Activated CD4-positive, CD25-positive, alpha-beta regulatory T cell treated with anti-CD3 and anti-CD28 coated beads, Interleukin-2, amount 50 U/mL, for 24 hours (primary cell): Measurements from ENCODE around the gene GTPBP4.
"Not testable (repeated sequence)": the region's sequence is repeated elsewhere in the genome, so short reads cannot be mapped to it uniquely, and the experiment has no call there.

ENCODE experiments used
- ATAC-seq, 2 donors: fragments of 150-1000 bp; cut with Tn5 transposase; one replicate each; pipeline ENCODE4 v1.10.0; 2021; ENCODE audit warnings: mild to moderate bottlenecking in 1 of 2, moderate library complexity in 1 of 2

GTPBP4 gene

GRCh38 chr10:1034758-1035157 is 46.5 kb downstream of the GTPBP4 start:
- no peak for ATAC-seq

DNA sequence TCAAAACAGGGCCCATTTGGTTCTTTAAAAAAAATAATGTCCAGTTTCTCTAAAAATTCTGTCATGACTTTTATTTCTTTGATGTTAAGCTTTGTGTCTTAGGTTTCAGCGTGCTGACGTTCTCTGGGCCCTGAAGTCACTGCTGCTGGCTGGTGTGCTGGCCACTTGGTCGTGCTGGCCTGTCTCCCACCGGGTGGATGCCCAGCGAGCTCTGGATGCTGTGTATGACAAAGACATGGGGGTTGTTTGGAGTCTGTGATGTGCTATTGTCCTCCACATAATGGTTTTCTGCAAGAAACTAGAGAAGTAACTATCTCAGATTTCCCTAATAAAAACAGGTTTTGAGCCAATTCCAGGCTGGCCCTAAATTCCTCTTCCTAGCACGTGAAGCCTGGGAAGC is 47.0 kb downstream of the GTPBP4 start:
- ATAC-seq: no peak

DNA sequence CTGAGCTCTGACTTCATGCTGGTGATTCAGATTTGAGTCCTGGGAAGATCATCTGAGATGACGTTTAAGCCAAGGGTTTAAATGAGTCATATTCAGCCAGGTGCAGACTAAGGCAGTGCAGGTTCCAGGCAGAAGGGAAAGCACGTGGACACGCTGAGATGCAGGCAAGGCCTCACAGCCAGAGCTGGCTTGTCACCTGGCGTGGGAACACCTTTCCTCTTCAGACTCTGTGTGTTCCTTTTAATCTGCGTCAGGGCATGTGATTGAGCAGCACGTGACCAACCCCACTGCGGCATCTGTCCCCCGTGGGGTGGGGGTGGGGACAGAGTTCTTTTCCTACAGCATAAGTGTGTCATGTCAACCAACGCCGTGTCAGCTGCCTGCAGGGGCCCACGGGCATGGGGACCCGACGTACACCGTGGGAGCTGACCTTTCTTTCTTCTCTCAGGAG is 48.1 kb downstream of the GTPBP4 start:
- peak; percentile 98 to 99 for ATAC-seq

DNA sequence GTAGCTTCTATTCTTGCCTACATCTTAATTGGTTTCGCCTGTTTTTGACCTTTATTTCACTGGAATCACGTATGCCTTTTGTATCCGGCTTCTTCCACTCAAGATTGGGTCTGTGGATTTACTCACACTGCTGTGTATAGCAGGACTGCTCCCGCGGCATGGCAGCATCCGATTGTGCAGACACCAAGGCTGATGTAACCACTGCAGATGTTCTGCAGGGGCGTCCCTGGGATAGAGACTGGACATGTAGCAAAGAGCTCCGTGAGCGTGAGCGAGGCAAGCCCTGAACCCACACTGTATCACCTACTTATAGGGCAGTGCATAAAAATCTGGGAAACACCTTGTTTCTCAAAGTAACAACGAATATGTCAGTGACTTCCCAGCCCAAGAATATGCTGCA is 48.9 kb downstream of the GTPBP4 start:
- no peak for ATAC-seq

DNA sequence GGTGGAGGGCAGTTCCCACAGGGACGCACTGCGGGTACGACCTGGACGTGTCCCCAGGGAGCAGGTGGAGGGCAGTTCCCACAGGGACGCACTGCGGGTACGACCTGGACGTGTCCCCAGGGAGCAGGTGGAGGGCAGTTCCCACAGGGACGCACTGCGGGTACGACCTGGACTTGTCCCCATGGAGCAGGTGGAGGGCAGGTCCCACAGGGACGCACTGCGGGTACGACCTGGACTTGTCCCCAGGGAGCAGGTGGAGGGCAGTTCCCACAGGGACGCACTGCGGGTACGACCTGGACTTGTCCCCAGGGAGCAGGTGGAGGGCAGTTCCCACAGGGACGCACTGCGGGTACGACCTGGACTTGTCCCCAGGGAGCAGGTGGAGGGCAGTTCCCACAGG is 50.5 kb downstream of the GTPBP4 start:
- ATAC-seq: not testable (repeated sequence)

DNA sequence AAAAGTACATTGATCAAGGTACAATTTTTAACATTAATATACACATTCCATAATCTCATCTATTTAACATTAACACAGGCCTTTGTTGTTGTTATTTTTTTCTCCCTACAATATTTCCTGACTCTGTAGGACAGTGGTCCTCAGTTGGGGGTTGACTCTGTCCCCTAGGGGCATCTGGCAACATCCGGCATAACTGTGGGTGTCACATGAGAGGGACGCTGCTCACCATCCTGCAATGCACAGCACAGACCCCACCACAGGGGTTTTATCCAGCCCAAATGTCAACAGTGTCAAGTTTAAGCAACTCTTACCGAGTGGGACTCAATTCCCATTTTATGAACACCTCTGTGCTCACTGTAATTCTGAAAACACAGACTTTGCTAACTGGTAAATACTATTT is 51.9 kb downstream of the GTPBP4 start:
- ATAC-seq: no peak

DNA sequence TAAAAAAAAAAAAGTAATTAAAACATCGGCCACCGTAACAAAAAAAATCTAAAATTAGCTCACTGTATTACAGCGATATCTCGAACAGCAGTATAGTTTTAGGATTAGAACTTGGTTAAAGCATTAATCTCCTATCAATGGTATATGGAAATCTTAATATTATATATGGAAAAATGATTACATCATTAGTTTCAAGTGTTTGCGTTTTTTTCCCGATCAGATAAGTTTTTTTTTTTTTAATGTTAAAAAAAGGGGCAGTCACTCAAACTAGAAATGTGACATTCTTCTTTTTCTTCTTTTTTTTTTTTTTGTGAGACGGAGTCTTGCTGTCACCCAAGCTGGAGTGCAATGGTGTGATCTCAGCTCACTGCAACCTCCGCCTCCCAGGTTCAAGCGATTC is 53.3 kb downstream of the GTPBP4 start:
- ATAC-seq: no peak

DNA sequence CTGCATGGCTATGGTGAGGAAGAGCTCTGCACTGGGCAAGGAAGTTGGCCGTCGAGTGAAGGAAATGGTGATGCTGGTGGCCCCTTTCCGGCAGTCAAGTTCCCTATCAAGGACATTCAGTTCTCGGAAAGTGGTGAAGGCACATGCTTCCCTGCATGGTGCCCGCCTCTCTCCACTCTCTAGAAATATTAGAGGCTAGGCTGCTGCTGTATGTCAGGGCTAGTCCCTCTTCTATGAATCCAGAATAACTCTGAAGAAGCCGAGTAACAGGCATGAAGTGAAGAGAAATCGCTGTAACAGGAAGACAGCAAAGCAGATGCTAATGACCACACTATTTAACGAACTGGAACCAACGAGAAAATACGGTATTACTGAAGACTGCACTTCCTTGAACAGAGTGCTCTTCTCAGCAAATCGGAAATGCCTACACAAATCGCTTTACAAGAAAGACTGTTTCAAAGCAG is 55.3 kb downstream of the GTPBP4 start:
- peak; percentile 19 to 22 for ATAC-seq

GRCh38 chr10:1044146-1044545 is 55.9 kb downstream of the GTPBP4 start:
- ATAC-seq: no peak

- no peak for ATAC-seq
Measured at GRCh38 chr10:1044964-1045363, 56.7 kb downstream of the GTPBP4 start.

- no peak for ATAC-seq
Measured at GRCh38 chr10:1045415-1045814, 57.2 kb downstream of the GTPBP4 start.

DNA sequence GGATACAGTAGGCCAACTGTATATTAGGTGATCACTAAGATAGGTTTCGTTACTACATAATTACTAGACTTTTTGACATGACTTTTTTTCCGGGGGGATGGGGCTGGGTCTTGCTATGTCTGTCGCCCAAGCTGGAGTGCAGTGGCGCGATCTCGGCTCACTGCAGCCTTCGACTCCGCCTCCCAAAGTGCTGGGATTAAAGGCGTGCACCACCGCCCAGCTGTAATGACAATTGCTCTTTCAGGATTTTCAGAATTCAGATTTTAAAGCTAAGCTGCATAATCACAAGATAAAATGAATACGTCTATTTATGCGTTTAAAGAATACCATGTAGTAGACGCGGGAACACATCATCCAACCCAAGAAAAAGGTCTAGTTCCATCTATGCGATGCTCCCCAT is 59.7 kb downstream of the GTPBP4 start:
- no peak for ATAC-seq

- peak; percentile 7 to 9 for ATAC-seq
Measured at GRCh38 chr10:1048349-1048731, 60.1 kb downstream of the GTPBP4 start.

GRCh38 chr10:1048732-1049424 is 60.6 kb downstream of the GTPBP4 start, which contains the start of gene IDI1:
TSS of gene IDI1 (minus strand) at chr10:1049119. CDS start at chr10:1049003, 116 bp downstream.
- ATAC-seq: peak; percentile 84 to 85

DNA sequence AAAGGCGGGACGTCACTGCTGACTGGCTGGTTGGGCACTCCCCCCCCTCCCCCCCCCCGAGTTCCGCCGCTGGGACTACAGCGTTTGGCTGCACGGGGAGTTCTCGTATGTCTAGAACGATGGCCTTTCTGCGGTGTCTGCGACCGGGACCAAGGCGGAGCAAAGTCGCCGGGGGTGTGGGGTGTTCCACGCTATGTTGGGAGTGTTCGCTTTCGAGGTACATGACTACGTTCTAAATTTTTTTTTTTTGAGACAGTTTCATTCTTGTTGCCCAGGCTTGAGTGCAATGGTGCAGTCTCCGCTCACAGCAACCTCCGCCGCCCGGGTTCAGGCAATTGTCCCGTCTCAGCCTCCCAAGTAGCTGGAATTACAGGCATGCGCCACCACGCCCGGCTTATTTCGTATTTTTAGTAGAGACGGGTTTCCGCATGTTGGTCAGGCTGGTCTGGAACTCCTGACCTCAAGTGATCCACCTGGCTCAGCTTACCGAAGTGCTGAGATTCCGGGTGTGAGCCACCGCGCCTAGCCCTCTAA is 61.3 kb downstream of the GTPBP4 start:
- ATAC-seq: no peak

- ATAC-seq: no peak
Measured at GRCh38 chr10:1050145-1050544, 61.9 kb downstream of the GTPBP4 start.

- no peak for ATAC-seq
Measured at GRCh38 chr10:1050554-1050953, 62.3 kb downstream of the GTPBP4 start.

DNA sequence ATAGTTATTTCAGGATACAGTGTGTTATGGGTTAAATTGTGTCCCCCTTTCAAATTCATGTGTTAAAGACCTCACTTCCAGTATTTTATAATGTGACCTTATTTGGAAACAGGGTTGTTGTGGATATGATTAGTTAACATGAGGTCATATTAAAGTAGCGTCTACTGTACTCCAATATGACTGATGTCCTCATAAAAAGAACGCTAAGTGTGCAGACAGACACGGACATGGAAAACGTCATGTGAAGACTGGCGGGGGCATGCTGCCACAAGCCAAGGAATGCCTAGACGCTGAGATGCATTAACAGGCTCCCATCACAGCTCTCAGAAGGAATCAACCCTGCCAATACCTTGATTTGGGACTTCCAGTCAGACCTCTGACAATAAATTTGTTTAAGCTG is 66.5 kb downstream of the GTPBP4 start:
- ATAC-seq: no peak

GRCh38 chr10:1056326-1057105 is 68.3 kb downstream of the GTPBP4 start, which contains the start of gene WDR37:
TSS of gene WDR37 (plus strand) at chr10:1056385. CDS start at chr10:1072156, 15,771 bp downstream.
- ATAC-seq: peak; percentile 96 to 98

DNA sequence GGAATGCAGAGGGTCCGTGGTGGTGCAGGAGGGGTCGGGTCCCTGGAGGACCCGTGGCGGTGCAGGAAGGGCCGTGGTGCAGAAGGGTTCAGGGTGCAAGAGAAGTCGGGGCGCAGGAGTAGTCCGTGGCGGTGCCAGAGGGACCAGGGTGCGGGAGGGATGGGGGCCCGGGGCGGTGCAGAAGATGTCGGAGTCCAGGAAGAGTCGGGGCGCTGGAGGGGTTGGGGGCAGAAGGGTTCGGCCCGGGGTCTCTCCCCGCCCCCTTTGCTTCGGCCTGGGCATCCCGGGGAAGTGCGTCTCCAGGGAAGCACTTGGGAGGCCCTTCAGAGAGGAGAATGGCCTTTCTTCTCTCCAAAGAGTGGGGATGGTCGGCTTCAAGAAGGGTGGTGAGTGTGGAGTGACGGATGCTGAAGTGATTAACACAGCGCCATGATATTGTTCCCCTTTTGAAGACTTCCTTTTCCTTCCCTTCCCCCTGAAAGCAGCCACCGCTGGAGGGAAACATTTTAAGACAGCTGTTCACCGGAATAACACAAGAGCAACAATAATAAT is 68.9 kb downstream of the GTPBP4 start:
- no peak for ATAC-seq

DNA sequence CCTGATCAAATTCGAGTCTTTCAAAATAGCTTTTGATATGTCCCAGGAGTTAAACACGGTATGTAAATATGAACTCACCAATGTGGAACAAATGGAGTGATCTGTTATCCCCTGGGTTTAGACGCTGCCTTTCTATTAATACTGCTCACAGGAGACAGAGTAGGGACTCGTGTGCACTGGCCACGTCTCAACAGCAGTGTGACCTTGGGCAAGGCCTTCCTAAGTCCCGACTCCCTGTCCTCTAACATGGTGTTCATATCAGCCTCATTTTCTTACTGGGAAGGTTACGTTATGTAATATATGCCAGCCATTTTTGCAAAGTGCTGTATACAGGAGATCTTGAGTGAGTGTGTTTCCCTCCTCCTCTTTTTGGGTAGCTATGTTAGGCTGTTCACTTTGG is 69.8 kb downstream of the GTPBP4 start:
- no peak for ATAC-seq

DNA sequence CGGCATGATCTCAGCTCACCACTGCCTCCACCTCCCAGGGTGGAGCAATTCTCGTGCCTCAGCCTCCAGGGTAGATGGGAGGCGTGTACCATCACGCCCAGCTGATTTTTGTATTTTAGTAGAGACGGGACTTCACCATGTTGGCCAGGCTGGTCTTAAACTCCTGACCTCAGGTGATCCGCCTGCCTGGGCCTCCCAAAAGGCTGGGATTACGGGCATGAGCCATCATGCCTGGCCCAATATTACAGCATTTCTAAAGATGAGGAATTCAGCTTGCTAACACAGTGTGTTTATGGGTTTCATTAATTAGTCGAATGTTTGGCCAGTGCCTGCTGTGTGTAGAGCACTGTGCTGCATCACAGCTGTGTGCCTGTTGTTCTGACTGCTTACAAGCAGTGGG is 71.7 kb downstream of the GTPBP4 start:
- ATAC-seq: no peak
